Spleen (tissue), 11 donors: ENCODE results near the gene RAD51B. TPM values are rescaled to one million over a fixed set of nuclear protein-coding genes. Genes with fewer than 3 reads are reported as not detected.

Experiments used
- DNase-seq: peaks from one replicate; pipeline ENCODE4 v3.0.0-alpha.2; 2020
- H3K27ac ChIP-seq, 8 donors: fragments of 200-600 bp; sonication (generic) in 7 of 8; 1 replicate in 4 of 8; 2 replicates in 4 of 8; pipeline versions ENCODE4 v1.5.0 to v1.8.0; 2016 to 2021; ENCODE audit warnings: inconsistent platforms in 4 of 8, mild to moderate bottlenecking in 4 of 8, moderate library complexity in 1 of 8
- H3K27me3 ChIP-seq, 7 donors: fragments of 200-600 bp; sonication (generic) in 6 of 7; replicated peaks in 1 of 7; 1 replicate in 4 of 7; 2 replicates in 3 of 7; pipeline versions ENCODE4 v1.5.0 to v1.8.0; 2016 to 2021; ENCODE audit warnings: inconsistent platforms in 3 of 7, mild to moderate bottlenecking in 1 of 7
- H3K36me3 ChIP-seq, 6 donors: fragments of 200-600 bp; sonication (generic) in 5 of 6; 1 replicate in 4 of 6; 2 replicates in 2 of 6; pipeline versions ENCODE4 v1.5.0 to v1.8.0; 2016 to 2021; ENCODE audit warnings: inconsistent platforms in 2 of 6
- H3K4me1 ChIP-seq, 6 donors: fragments of 200-600 bp; sonication (generic) in 5 of 6; 1 replicate in 3 of 6; 2 replicates in 3 of 6; pipeline versions ENCODE4 v1.5.0 to v1.8.0; 2016 to 2021; ENCODE audit warnings: inconsistent platforms in 3 of 6
- H3K4me3 ChIP-seq, 8 donors: fragments of 200-600 bp; sonication (generic) in 7 of 8; 1 replicate in 4 of 8; 2 replicates in 4 of 8; pipeline versions ENCODE4 v1.5.0 to v1.8.0; 2016 to 2021; ENCODE audit warnings: inconsistent platforms in 4 of 8, mild to moderate bottlenecking in 4 of 8, moderate library complexity in 2 of 8
- H3K9me3 ChIP-seq, 8 donors: fragments of 200-600 bp; sonication (generic) in 7 of 8; 1 replicate in 4 of 8; 2 replicates in 4 of 8; pipeline versions ENCODE4 v1.5.0 to v1.8.0; 2016 to 2021; ENCODE audit warnings: inconsistent platforms in 4 of 8
- CTCF ChIP-seq, 11 experiments: fragments of 200-600 bp in 7 of 11; fragments of 450-650 bp in 4 of 11; sonication (generic) in 4 of 11; IDR thresholded peaks in 8 of 11; conservative IDR thresholded peaks in 3 of 11; 1 replicate in 7 of 11; 2 replicates in 4 of 11; pipeline versions ENCODE4 v1.4.0 to v1.8.0; 2016 to 2021; ENCODE audit warnings: antibody characterized with exemption in 11 of 11, inconsistent platforms in 4 of 11, mild to moderate bottlenecking in 1 of 11
- POLR2A ChIP-seq, 3 donors: fragments of 450-650 bp; IDR thresholded peaks; one replicate each; pipeline ENCODE4 v1.5.1; 2017; ENCODE audit warnings: antibody characterized with exemption in 3 of 3, mild to moderate bottlenecking in 1 of 3
- POLR2AphosphoS5 ChIP-seq, 3 donors: sonication (generic); formaldehyde crosslinking; IDR thresholded peaks; one replicate each; pipeline ENCODE4 v1.5.1; 2017; ENCODE audit warnings: antibody characterized with exemption in 3 of 3
- WGBS, 5 donors: extraction: QIAGEN DNeasy Blood & Tissue Kit in 3 of 5; methylation state at CpG; one replicate each; pipeline versions ENCODE4 v1.1.5 to v1.1.7; 2013 to 2018; 5-methylcytosine and 5-hydroxymethylcytosine counted together
- intact Hi-C: fragments of 100-400 bp; cut with DNase I; formaldehyde crosslinking; loops from one replicate; pipeline ENCODE4 v1.15.0; 2023; ENCODE audit warnings: low total_unique reads
- polyA plus RNA-seq, 3 donors: library from polyadenylated mRNA; stranded (reverse); fragments of 200-250 nt; gene quantifications; one replicate each; pipeline ENCODE4 v1.2.1, GENCODE V29; 2013
- total RNA-seq, 7 donors: library from RNA; depleted of rRNA in 3 of 7; stranded (reverse); fragments of >200 nt in 3 of 7; fragmentation: NEBNext Ultra II Directional in 4 of 7; extraction: Animal tissue kit (Norgen Biotek cat#: 25700) in 4 of 7; gene quantifications; one replicate each; pipeline versions ENCODE4 v1.1.0 to v1.2.1, GENCODE V29; 2016 to 2021
- donor health status: healthy with polysubstance abuse.
- donor health status: DM: no; HTN: no; CAD: no; lungs with moderate emphysema.
- donor health status: DM: no; HTN: no; CAD: no.
- donor health status: Bipolar disorder and iron deficiency.
- donor health status: healthy.
- donor health status: DM: no; HTN: no; CAD: no.
- donor health status: DM: yes; HTN: yes; CAD: no.

RAD51B gene
- total and polyA plus RNA-seq, 10 donors = 4.2 to 43.7 (median 29.8) TPM

GRCh38 chr14:68172627-68173026, 353.0 kb downstream of the RAD51B start:
- no peak for DNase-seq
- intact Hi-C loops = no loop called here
- WGBS, 5 donors = 73 to 91% (median 83%) methylated on average over 1 of the region's 1 CpG
- Histone ChIP-seq H3K27ac (no peak overlapping the region), H3K27me3 (no peaks in the 10 kb centered on the region), H3K9me3 (no peaks in the 10 kb centered on the region), H3K36me3 (no peaks in the 10 kb centered on the region), H3K4me1 (peaks cover 0 to 7% (median 2%) of the 10 kb centered on the region in 6 donors), H3K4me3 (no peak overlapping the region)
- TF ChIP-seq POLR2A (IDR thresholded peaks at IDR 0.05) (no peak), CTCF (IDR thresholded peaks at IDR 0.05 in 8 of 11, conservative IDR thresholded peaks at IDR 0.05 in 3 of 11) (no peak), POLR2AphosphoS5 (IDR thresholded peaks at IDR 0.05) (no peak)

GRCh38 chr14:68173227-68173972, 353.8 kb downstream of the RAD51B start:
- intact Hi-C loops = no loop called here
- Histone ChIP-seq H3K27me3 (no peaks in the 10 kb centered on the region), H3K4me3 (no peak overlapping the region), H3K27ac (no peak overlapping the region), H3K9me3 (no peaks in the 10 kb centered on the region), H3K36me3 (no peaks in the 10 kb centered on the region), H3K4me1 (peaks cover 0 to 7% (median 2%) of the 10 kb centered on the region in 6 donors)
- 81 to 96% (median 94%) methylated on average over 1 of the region's 1 CpG for WGBS, 5 donors
- no peak for TF ChIP-seq CTCF (IDR thresholded peaks at IDR 0.05 in 8 of 11, conservative IDR thresholded peaks at IDR 0.05 in 3 of 11)
- no peak for TF ChIP-seq POLR2AphosphoS5 (IDR thresholded peaks at IDR 0.05)
- DNase-seq = no peak

- intact Hi-C loops = no loop called here
- no peak overlapping the region for H3K4me3 ChIP-seq
- no peaks in the 10 kb centered on the region for H3K9me3 ChIP-seq
- no peaks in the 10 kb centered on the region for H3K36me3 ChIP-seq
- no peak for TF ChIP-seq POLR2AphosphoS5 (IDR thresholded peaks at IDR 0.05)
- TF ChIP-seq POLR2A (IDR thresholded peaks at IDR 0.05) = no peak
- TF ChIP-seq CTCF (IDR thresholded peaks at IDR 0.05 in 8 of 11, conservative IDR thresholded peaks at IDR 0.05 in 3 of 11) = no peak
- peaks cover 0 to 7% (median 2%) of the 10 kb centered on the region in 6 donors for H3K4me1 ChIP-seq
- no peaks in the 10 kb centered on the region for H3K27me3 ChIP-seq
- DNase-seq = no peak
- no peak overlapping the region for H3K27ac ChIP-seq
- WGBS, 5 donors = 87 to 97% (median 91%) methylated on average over 2 of the region's 2 CpGs
These were observed 354.9 kb downstream of the RAD51B start for GRCh38 chr14:68174446-68174845.

- no peak overlapping the region for H3K27ac ChIP-seq
- no peaks in the 10 kb centered on the region for H3K9me3 ChIP-seq
- H3K36me3 ChIP-seq = no peaks in the 10 kb centered on the region
- intact Hi-C loops = no loop called here
- peaks cover 0 to 13% (median 6%) of the 10 kb centered on the region in 6 donors for H3K4me1 ChIP-seq
- WGBS, 5 donors = 92 to 100% (median 95%) methylated on average over 1 of the region's 1 CpG
- no peak for DNase-seq
- H3K27me3 ChIP-seq = no peaks in the 10 kb centered on the region
- TF ChIP-seq POLR2AphosphoS5 (IDR thresholded peaks at IDR 0.05) = no peak
- H3K4me3 ChIP-seq = no peak overlapping the region
These were observed 357.1 kb downstream of the RAD51B start for GRCh38 chr14:68176687-68177086.
